AG20443 (cell line): ENCODE results near the gene PIK3AP1.
A peak's percentile ranks its signal among the peaks of the same experiment; 100 is the strongest.
"Not testable (repeated sequence)": the region's sequence is repeated elsewhere in the genome, so short reads cannot be mapped to it uniquely, and the experiment has no call there.

Experiments used
- DNase-seq: peaks from one replicate; pipeline ENCODE4 v3.0.0; 2012; ENCODE audit warnings: low spot score, mixed read lengths

PIK3AP1 gene

GRCh38 chr10:96720422-96721206 lies at the start of gene PIK3AP1:
Gene PIK3AP1 (minus strand): TSS chr10:96720514. CDS start chr10:96720394, 120 bp downstream.
- peak; percentile 81 for DNase-seq

- no peak for DNase-seq
Measured at GRCh38 chr10:96768136-96768535, 47.8 kb upstream of the PIK3AP1 start.

- no peak for DNase-seq
Measured at GRCh38 chr10:96767611-96768010, 47.3 kb upstream of the PIK3AP1 start.

GRCh38 chr10:96765406-96766240 lies 45.3 kb upstream of the PIK3AP1 start:
- DNase-seq = peak; percentile 82

- no peak for DNase-seq
Measured at GRCh38 chr10:96764425-96765060, 44.2 kb upstream of the PIK3AP1 start.

GRCh38 chr10:96758423-96758822 lies 38.1 kb upstream of the PIK3AP1 start:
- DNase-seq = no peak

- DNase-seq = no peak
Measured at GRCh38 chr10:96756111-96756903, 36.0 kb upstream of the PIK3AP1 start.

- no peak for DNase-seq
Measured at GRCh38 chr10:96753956-96754355, 33.6 kb upstream of the PIK3AP1 start.

- no peak for DNase-seq
Measured at GRCh38 chr10:96752375-96752774, 32.1 kb upstream of the PIK3AP1 start.

GRCh38 chr10:96750316-96750715 lies 30.0 kb upstream of the PIK3AP1 start:
- not testable (repeated sequence) for DNase-seq

- no peak for DNase-seq
Measured at GRCh38 chr10:96747734-96748550, 27.6 kb upstream of the PIK3AP1 start.

GRCh38 chr10:96746503-96746902 lies 26.2 kb upstream of the PIK3AP1 start:
- no peak for DNase-seq

GRCh38 chr10:96745950-96746349 lies 25.6 kb upstream of the PIK3AP1 start:
- DNase-seq = no peak

GRCh38 chr10:96743988-96744585 lies 23.8 kb upstream of the PIK3AP1 start:
- DNase-seq = no peak

GRCh38 chr10:96741557-96741956 lies 21.2 kb upstream of the PIK3AP1 start:
- not testable (repeated sequence) for DNase-seq

- no peak for DNase-seq
Measured at GRCh38 chr10:96740579-96741281, 20.4 kb upstream of the PIK3AP1 start.

- no peak for DNase-seq
Measured at GRCh38 chr10:96740141-96740540, 19.8 kb upstream of the PIK3AP1 start.

- not testable (repeated sequence) for DNase-seq
Measured at GRCh38 chr10:96737307-96737902, 17.1 kb upstream of the PIK3AP1 start.

GRCh38 chr10:96724621-96725020 lies 4.3 kb upstream of the PIK3AP1 start:
- no peak for DNase-seq
